B cell (primary cell): ENCODE measurements around the gene VIPR2. TPM values are rescaled to one million over a fixed set of nuclear protein-coding genes. Genes with fewer than 3 reads are reported as not detected.

Experiments
- ATAC-seq: fragments of 200-7000 bp; cut with Tn5 transposase; one replicate; pipeline ENCODE4 v1.10.0; 2021; ENCODE audit warnings: low read depth, mild to moderate bottlenecking, moderate number of reproducible peaks, moderate library complexity
- CTCF ChIA-PET: fragments of 350-600 bp; sonication (Branson Sonifier 250); formaldehyde crosslinking; loops from one replicate; lab custom pipeline; 2021; ENCODE audit warnings: antibody characterized with exemption, inconsistent platforms; lab: Charles Lee
- POLR2A ChIA-PET: fragments of 350-600 bp; sonication (Branson Sonifier 250); formaldehyde crosslinking; loops from one replicate; lab custom pipeline; 2021; ENCODE audit warnings: antibody characterized with exemption; lab: Charles Lee
- DNase-seq: peaks from one replicate; pipeline ENCODE4 v3.0.0; 2013
- H2AFZ ChIP-seq: 2 replicates; pipeline ENCODE4 v1.6.1; 2012; ENCODE audit warnings: mild to moderate bottlenecking, low read depth, low read length; ENCODE audit not compliant: insufficient read depth, poor library complexity, severe bottlenecking
- H3K27ac ChIP-seq, 2 donors: 1 replicate in 1 of 2; 2 replicates in 1 of 2; pipeline ENCODE4 v1.5.1; 2012 to 2013; ENCODE audit warnings: low read length in 2 of 2, mild to moderate bottlenecking in 2 of 2, moderate library complexity in 1 of 2
- H3K27me3 ChIP-seq, 4 experiments: fragments of 200-600 bp in 1 of 4; sonication (generic) in 1 of 4; replicated peaks in 1 of 4; 1 replicate in 2 of 4; 2 replicates in 2 of 4; pipeline versions ENCODE4 v1.6.1 to v1.7.0; 2013 to 2016; ENCODE audit warnings: low read length in 3 of 4, mild to moderate bottlenecking in 2 of 4, mixed read lengths in 1 of 4, moderate library complexity in 1 of 4; ENCODE audit not compliant: insufficient read depth in 4 of 4, control insufficient read depth in 3 of 4; ENCODE audit errors: control extremely low read depth in 1 of 4
- H3K36me3 ChIP-seq, 2 experiments: replicated peaks in 1 of 2; 1 replicate in 1 of 2; 2 replicates in 1 of 2; pipeline versions ENCODE4 v1.6.1 to v1.7.1; 2013; ENCODE audit warnings: low read length in 1 of 2; ENCODE audit not compliant: insufficient read depth in 2 of 2, control insufficient read depth in 1 of 2; ENCODE audit errors: control extremely low read depth in 1 of 2, extremely low read depth in 1 of 2
- H3K4me1 ChIP-seq, 2 donors: fragments of 200-600 bp in 1 of 2; sonication (generic) in 1 of 2; 1 replicate in 1 of 2; 2 replicates in 1 of 2; pipeline versions ENCODE4 v1.5.1 to v1.6.1; 2013 to 2017; ENCODE audit warnings: low read length in 2 of 2; ENCODE audit not compliant: control insufficient read depth in 2 of 2, insufficient read depth in 2 of 2
- H3K4me2 ChIP-seq: replicated peaks from 2 replicates; pipeline ENCODE3; 2012; ENCODE audit warnings: mild to moderate bottlenecking, low read depth, low read length; ENCODE audit not compliant: poor library complexity, severe bottlenecking
- H3K4me3 ChIP-seq, 5 experiments: fragments of 200-600 bp in 1 of 5; sonication (generic) in 1 of 5; 1 replicate in 3 of 5; 2 replicates in 2 of 5; pipeline versions ENCODE4 v1.5.1 to v1.7.0; 2011 to 2016; ENCODE audit warnings: low read length in 4 of 5, mild to moderate bottlenecking in 4 of 5, low read depth in 2 of 5, control low read depth in 1 of 5, moderate library complexity in 1 of 5; ENCODE audit not compliant: insufficient read depth in 1 of 5; ENCODE audit errors: control extremely low read depth in 1 of 5, extremely low read depth in 1 of 5
- H3K79me2 ChIP-seq: fragments of 200-600 bp; sonication (generic); one replicate; pipeline ENCODE4 v1.6.0; 2016; ENCODE audit warnings: low read length; ENCODE audit not compliant: control insufficient read depth, insufficient read depth
- H3K9ac ChIP-seq: fragments of 200-600 bp; sonication (generic); 2 replicates; pipeline ENCODE4 v1.6.1; 2017; ENCODE audit warnings: mild to moderate bottlenecking, low read length, moderate library complexity
- H3K9me3 ChIP-seq, 3 donors: one replicate each; pipeline versions ENCODE4 v1.6.1 to v1.7.1; 2013; ENCODE audit warnings: low read length in 2 of 3; ENCODE audit not compliant: control insufficient read depth in 2 of 3, insufficient read depth in 1 of 3; ENCODE audit errors: control extremely low read depth in 1 of 3
- H4K20me1 ChIP-seq: 2 replicates; pipeline ENCODE4 v1.6.0; 2012; ENCODE audit warnings: mild to moderate bottlenecking, low read length; ENCODE audit not compliant: insufficient read depth, control insufficient read depth, poor library complexity, severe bottlenecking
- H3K27ac Mint-ChIP-seq: one replicate; pipeline ENCODE4 v1.8.0; 2021; ENCODE audit warnings: mixed read lengths
- H3K27me3 Mint-ChIP-seq: one replicate; pipeline ENCODE4 v1.8.0; 2021; ENCODE audit warnings: mixed read lengths
- H3K4me1 Mint-ChIP-seq: one replicate; pipeline ENCODE4 v1.8.0; 2021; ENCODE audit warnings: mixed read lengths
- H3K4me3 Mint-ChIP-seq: one replicate; pipeline ENCODE4 v1.8.0; 2021; ENCODE audit warnings: mixed read lengths
- H3K9me3 Mint-ChIP-seq: one replicate; pipeline ENCODE4 v1.8.0; 2022; ENCODE audit warnings: mixed read lengths; ENCODE audit not compliant: insufficient read depth
- EZH2 ChIP-seq: IDR thresholded peaks from 2 replicates; pipeline ENCODE4 v1.6.1; 2012; ENCODE audit warnings: borderline replicate concordance, low read depth, mild to moderate bottlenecking, moderate library complexity, low read length; ENCODE audit not compliant: insufficient read depth, poor library complexity, severe bottlenecking
- whole genome bisulfite sequencing: methylation state at CpG from one replicate; pipeline ENCODE4 v1.1.5; 2013; ENCODE audit warnings: missing lambda C conversion rate; ENCODE audit not compliant: insufficient coverage; 5-methylcytosine and 5-hydroxymethylcytosine counted together
- intact Hi-C: fragments of 100-400 bp; cut with micrococcal nuclease; formaldehyde crosslinking; loops from one replicate; pipeline ENCODE4 v1.10.0; 2022
- polyA plus RNA-seq: library from polyadenylated mRNA; depleted of rRNA; stranded (reverse); fragments of >200 nt; gene quantifications from 2 replicates; pipeline ENCODE4 v1.2.3, GENCODE V29; 2012
- total RNA-seq, 2 donors: library from RNA; stranded (reverse); fragments of 120-200 nt in 1 of 2; gene quantifications; 1 replicate in 1 of 2; 2 replicates in 1 of 2; pipeline versions ENCODE4 v1.2.3 to v1.2.4, GENCODE V29; 2013 to 2022
- TF ChIP-seq, protein P1 (sequence below): fragments of 200-600 bp; IDR thresholded peaks from one replicate; pipeline ENCODE4 v1.8.0; 2022; ENCODE audit warnings: antibody characterized with exemption, mild to moderate bottlenecking

Gene VIPR2
- total and polyA plus RNA-seq, 2 donors (not counting 1 experiment from before 2014, with no cell fraction given) = not detected

DNA sequence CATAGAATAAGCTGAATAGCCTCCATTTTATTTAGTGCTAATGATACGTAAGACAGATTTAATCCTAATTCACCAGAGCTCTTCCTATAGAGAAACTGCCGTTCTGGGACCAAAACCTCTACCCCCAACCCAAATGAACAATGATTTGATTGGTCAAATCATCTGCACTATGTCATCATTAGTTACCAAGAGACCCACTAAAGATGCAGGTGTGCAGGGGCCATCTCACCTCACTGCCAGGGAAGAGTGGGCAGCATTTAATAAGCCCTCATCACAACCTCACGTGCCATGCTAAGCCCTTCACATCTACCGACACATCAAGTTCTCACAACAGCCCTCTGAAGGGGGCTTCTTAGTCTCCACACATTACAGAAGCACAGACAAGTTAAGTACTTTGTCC is 87.0 kb downstream of the VIPR2 start:
- 100% methylated on average over 3 of the region's 4 CpGs for WGBS
- no peaks in the 10 kb centered on the region for H3K4me1 ChIP-seq
- POLR2A ChIA-PET = no interaction called here
- H3K4me1 Mint-ChIP-seq = no peaks in the 10 kb centered on the region
- no peak for ATAC-seq
- H3K9ac ChIP-seq = no peak overlapping the region
- no peaks in the 10 kb centered on the region for H4K20me1 ChIP-seq
- no peak overlapping the region for H3K27ac ChIP-seq
- H3K9me3 Mint-ChIP-seq = peaks cover 3% of the 10 kb centered on the region
- no peak overlapping the region for H3K4me3 Mint-ChIP-seq
- H3K79me2 ChIP-seq = no peaks in the 10 kb centered on the region
- H3K27ac Mint-ChIP-seq = no peak overlapping the region
- intact Hi-C loops = no loop called here
- H3K4me3 ChIP-seq = no peak overlapping the region
- TF ChIP-seq EZH2 = no peak
- TF ChIP-seq, protein P1, sequence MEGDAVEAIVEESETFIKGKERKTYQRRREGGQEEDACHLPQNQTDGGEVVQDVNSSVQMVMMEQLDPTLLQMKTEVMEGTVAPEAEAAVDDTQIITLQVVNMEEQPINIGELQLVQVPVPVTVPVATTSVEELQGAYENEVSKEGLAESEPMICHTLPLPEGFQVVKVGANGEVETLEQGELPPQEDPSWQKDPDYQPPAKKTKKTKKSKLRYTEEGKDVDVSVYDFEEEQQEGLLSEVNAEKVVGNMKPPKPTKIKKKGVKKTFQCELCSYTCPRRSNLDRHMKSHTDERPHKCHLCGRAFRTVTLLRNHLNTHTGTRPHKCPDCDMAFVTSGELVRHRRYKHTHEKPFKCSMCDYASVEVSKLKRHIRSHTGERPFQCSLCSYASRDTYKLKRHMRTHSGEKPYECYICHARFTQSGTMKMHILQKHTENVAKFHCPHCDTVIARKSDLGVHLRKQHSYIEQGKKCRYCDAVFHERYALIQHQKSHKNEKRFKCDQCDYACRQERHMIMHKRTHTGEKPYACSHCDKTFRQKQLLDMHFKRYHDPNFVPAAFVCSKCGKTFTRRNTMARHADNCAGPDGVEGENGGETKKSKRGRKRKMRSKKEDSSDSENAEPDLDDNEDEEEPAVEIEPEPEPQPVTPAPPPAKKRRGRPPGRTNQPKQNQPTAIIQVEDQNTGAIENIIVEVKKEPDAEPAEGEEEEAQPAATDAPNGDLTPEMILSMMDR = no peak
- H3K27me3 ChIP-seq = no peaks in the 10 kb centered on the region
- CTCF ChIA-PET = no interaction called here
- H2AFZ ChIP-seq = no peak overlapping the region
- no peak overlapping the region for H3K4me2 ChIP-seq
- H3K36me3 ChIP-seq = no peaks in the 10 kb centered on the region
- H3K9me3 ChIP-seq = peaks cover 0 to 17% (median 0%) of the 10 kb centered on the region in 3 donors
- no peak for DNase-seq
- no peaks in the 10 kb centered on the region for H3K27me3 Mint-ChIP-seq

DNA sequence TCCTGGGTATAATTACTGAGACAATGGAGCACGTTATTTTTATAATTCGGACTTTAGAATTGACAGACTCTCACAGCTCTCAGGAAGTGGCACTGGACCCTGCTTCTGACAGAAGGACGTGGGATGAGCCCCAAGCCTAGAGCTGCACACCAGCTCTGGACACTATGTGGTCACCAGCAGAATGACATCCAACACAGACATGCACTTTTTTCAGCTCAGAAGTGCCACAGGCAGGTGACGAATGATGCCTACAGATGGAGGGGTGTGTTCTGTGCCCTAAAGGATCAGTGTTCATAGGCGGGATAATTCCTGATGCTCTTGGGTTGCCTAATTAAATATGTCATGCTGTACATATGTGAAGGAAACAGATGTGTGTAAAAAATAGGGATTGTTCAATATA is 87.9 kb downstream of the VIPR2 start:
- H3K9ac ChIP-seq = no peak overlapping the region
- DNase-seq (no peak), ATAC-seq (no peak)
- Mint-ChIP-seq H3K4me3 (no peak overlapping the region), H3K27me3 (no peaks in the 10 kb centered on the region), H3K27ac (no peak overlapping the region), H3K4me1 (no peaks in the 10 kb centered on the region), H3K9me3 (peaks cover 2% of the 10 kb centered on the region)
- H2AFZ ChIP-seq = no peak overlapping the region
- no peak overlapping the region for H3K4me2 ChIP-seq
- intact Hi-C loops = no loop called here
- TF ChIP-seq EZH2 = no peak
- TF ChIP-seq, protein P1 = no peak
- no peak overlapping the region for H3K4me3 ChIP-seq
- H3K4me1 ChIP-seq = no peaks in the 10 kb centered on the region
- no peaks in the 10 kb centered on the region for H3K27me3 ChIP-seq
- ChIA-PET CTCF (no interaction called here), POLR2A (no interaction called here)
- no peaks in the 10 kb centered on the region for H4K20me1 ChIP-seq
- H3K79me2 ChIP-seq = no peaks in the 10 kb centered on the region
- H3K9me3 ChIP-seq = peaks cover 0 to 9% (median 0%) of the 10 kb centered on the region in 3 donors
- H3K36me3 ChIP-seq = no peaks in the 10 kb centered on the region
- no peak overlapping the region for H3K27ac ChIP-seq
- 79% methylated on average over 4 of the region's 5 CpGs for WGBS
